K562 (cell line): ENCODE measurements around the gene HLA-B. TPM values are rescaled to one million over a fixed set of nuclear protein-coding genes. Genes with fewer than 3 reads are reported as not detected.

Experiments used
- CREM ChIP-seq: IDR thresholded peaks from 2 replicates; pipeline ENCODE4 v1.6.1; 2014; ENCODE audit warnings: antibody characterized with exemption, low read depth
- EGR1 ChIP-seq: fragments of 450-650 bp; conservative IDR thresholded peaks from 2 replicates; pipeline ENCODE4 v1.6.1; 2017; ENCODE audit warnings: mild to moderate bottlenecking
- GABPA ChIP-seq: fragments of 200-800 bp; sonication (Bioruptor generic); conservative IDR thresholded peaks from 2 replicates; pipeline ENCODE4 v1.6.1; 2016; ENCODE audit warnings: low read depth, missing genetic modification characterization, missing compliant biosample characterization
- HNRNPLL ChIP-seq: fragments of 200-400 bp; formaldehyde crosslinking; IDR thresholded peaks from 2 replicates; pipeline ENCODE4 v1.6.1; 2017; ENCODE audit warnings: low read length, low read depth, mild to moderate bottlenecking; ENCODE audit not compliant: poor library complexity, severe bottlenecking
- MTA3 ChIP-seq: fragments of 450-650 bp; formaldehyde crosslinking; IDR thresholded peaks from 2 replicates; pipeline ENCODE4 v1.6.1; 2017; ENCODE audit warnings: mild to moderate bottlenecking, borderline replicate concordance
- NBN ChIP-seq: fragments of 450-650 bp; IDR thresholded peaks from 2 replicates; pipeline ENCODE4 v1.6.1; 2016; ENCODE audit warnings: low read depth, mild to moderate bottlenecking
- TAL1 ChIP-seq: fragments of 450-650 bp; IDR thresholded peaks from 2 replicates; pipeline ENCODE4 v1.6.1; 2016; ENCODE audit warnings: mild to moderate bottlenecking
- ZNF23 ChIP-seq: fragments of 250-450 bp; sonication (Bioruptor Pico); IDR thresholded peaks from 2 replicates; pipeline ENCODE4 v1.4.0; 2020; ENCODE audit warnings: mild to moderate bottlenecking
- ZNF354B ChIP-seq: fragments of 250-450 bp; sonication (Bioruptor Pico); IDR thresholded peaks from 2 replicates; pipeline ENCODE4 v1.4.0; 2020
- ZNF699 ChIP-seq: fragments of 250-450 bp; sonication (Bioruptor Pico); IDR thresholded peaks from 2 replicates; pipeline ENCODE4 v1.8.0; 2021; ENCODE audit warnings: mild to moderate bottlenecking, moderate library complexity; ENCODE audit not compliant: insufficient replicate concordance
- polyA plus RNA-seq, 8 experiments: library from polyadenylated mRNA; depleted of rRNA in 4 of 8; stranded (reverse) in 5 of 8; unstranded in 3 of 8; fragments of >200 nt; fragmentation: Nextera tagmentation in 2 of 8; fragmentation: Illumina TruSeq in 1 of 8; extraction: Ambion mirVana in 2 of 8; extraction: Trizol in 1 of 8; gene quantifications; 2 replicates each; pipeline versions ENCODE4 v1.2.1 to v1.2.3, GENCODE V29; 2011 to 2014; ENCODE audit warnings: inconsistent platforms in 1 of 8, missing spikeins in 1 of 8
- total RNA-seq, 7 experiments: library from RNA; depleted of rRNA in 6 of 7; stranded (reverse); fragments of >200 nt in 6 of 7; fragmentation: Illumina TruSeq in 2 of 7; extraction: Trizol in 2 of 7; gene quantifications; 2 replicates each; pipeline versions ENCODE4 v1.2.1 to v1.2.3, GENCODE V29; 2011 to 2021; ENCODE audit warnings: low replicate concordance in 1 of 7
- TF ChIP-seq, protein P1 (sequence below), 2 experiments: fragments of 450-650 bp in 1 of 2; sonication (generic) in 1 of 2; formaldehyde crosslinking in 1 of 2; IDR thresholded peaks; 2 replicates each; pipeline versions ENCODE4 v1.7.1 to v1.9.0; 2016 to 2022; ENCODE audit warnings: inconsistent platforms in 1 of 2, mild to moderate bottlenecking in 1 of 2, missing genetic modification reagents in 1 of 2
- TF ChIP-seq, protein P2 (sequence below), 2 experiments: IDR thresholded peaks; 2 replicates each; pipeline ENCODE4 v1.6.1; 2011; ENCODE audit warnings: borderline replicate concordance in 1 of 2, control low read depth in 1 of 2, low read depth in 1 of 2, low read length in 1 of 2, mild to moderate bottlenecking in 1 of 2, mixed read lengths in 1 of 2, moderate library complexity in 1 of 2; ENCODE audit not compliant: insufficient read depth in 1 of 2, insufficient read length in 1 of 2, poor library complexity in 1 of 2, severe bottlenecking in 1 of 2; ENCODE audit errors: extremely low read depth in 1 of 2
- TF ChIP-seq, protein P3 (sequence below): fragments of 450-650 bp; IDR thresholded peaks from 2 replicates; pipeline ENCODE4 v1.6.1; 2014; ENCODE audit warnings: low read depth, mild to moderate bottlenecking, moderate library complexity, borderline replicate concordance

The HLA-B gene
- total and polyA plus RNA-seq, 9 of the 15 experiments (the other 6 are each of a cell fraction or from before 2014, with no cell fraction given), result 0.07 to 9.7 (median 0.65) TPM; not detected in 2

DNA sequence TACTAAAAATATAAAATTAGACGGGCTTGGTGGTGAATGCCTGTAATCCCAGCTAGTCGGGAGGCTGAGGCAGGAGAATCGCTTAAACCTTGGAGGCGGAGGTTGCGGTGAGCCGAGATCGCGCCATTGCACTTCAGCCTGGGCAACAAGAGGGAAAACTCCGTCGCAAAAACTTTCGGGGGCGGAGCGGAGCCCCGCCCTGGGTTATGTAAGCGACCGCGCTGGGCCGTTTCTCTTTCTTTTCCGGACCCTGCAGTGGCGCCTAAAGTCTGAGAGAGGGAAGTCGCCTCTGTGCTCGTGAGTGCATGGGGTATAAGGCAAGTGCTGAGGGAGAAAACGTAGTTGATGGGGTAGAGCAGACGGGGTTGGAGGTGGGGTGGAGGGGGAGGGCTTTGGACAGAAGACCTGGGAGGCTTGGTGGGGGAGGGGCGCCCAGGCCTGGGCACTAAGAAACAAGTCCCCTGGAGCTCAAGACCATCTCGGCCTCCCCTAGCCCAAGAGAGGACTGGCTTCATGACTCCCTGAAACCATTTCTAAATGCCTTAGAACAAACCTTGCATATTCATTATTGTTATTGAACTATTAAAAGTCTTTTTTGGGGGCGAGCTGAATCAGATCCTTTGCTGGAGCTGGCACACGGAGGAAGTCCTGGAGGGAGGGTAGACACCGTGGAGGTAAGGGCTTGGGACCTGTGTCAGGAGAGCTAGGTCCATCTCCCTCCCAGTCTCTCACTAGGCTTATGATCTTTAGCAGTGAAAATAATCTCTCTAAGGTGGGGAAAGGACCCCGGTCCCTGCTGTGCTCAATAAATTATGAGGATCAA, 43.7 kb upstream of the HLA-B start (continued):
- TF ChIP-seq, protein P1, sequence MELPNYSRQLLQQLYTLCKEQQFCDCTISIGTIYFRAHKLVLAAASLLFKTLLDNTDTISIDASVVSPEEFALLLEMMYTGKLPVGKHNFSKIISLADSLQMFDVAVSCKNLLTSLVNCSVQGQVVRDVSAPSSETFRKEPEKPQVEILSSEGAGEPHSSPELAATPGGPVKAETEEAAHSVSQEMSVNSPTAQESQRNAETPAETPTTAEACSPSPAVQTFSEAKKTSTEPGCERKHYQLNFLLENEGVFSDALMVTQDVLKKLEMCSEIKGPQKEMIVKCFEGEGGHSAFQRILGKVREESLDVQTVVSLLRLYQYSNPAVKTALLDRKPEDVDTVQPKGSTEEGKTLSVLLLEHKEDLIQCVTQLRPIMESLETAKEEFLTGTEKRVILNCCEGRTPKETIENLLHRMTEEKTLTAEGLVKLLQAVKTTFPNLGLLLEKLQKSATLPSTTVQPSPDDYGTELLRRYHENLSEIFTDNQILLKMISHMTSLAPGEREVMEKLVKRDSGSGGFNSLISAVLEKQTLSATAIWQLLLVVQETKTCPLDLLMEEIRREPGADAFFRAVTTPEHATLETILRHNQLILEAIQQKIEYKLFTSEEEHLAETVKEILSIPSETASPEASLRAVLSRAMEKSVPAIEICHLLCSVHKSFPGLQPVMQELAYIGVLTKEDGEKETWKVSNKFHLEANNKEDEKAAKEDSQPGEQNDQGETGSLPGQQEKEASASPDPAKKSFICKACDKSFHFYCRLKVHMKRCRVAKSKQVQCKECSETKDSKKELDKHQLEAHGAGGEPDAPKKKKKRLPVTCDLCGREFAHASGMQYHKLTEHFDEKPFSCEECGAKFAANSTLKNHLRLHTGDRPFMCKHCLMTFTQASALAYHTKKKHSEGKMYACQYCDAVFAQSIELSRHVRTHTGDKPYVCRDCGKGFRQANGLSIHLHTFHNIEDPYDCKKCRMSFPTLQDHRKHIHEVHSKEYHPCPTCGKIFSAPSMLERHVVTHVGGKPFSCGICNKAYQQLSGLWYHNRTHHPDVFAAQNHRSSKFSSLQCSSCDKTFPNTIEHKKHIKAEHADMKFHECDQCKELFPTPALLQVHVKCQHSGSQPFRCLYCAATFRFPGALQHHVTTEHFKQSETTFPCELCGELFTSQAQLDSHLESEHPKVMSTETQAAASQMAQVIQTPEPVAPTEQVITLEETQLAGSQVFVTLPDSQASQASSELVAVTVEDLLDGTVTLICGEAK (IDR thresholded peaks at IDR 0.05), result 0 out of 2 replicates have a peak, but pooled peaks have one; percentile 8
- TF ChIP-seq, protein P1 (CRISPR knock-in tag; IDR thresholded peaks at IDR 0.05), result no peak
- TF ChIP-seq NBN (peak; percentile 72; the same call in 1 of the 2 replicates), ZNF23 (CRISPR knock-in tag) (no peak), EGR1 (peak; percentile 73), MTA3 (peak; percentile 52; the same call in 1 of the 2 replicates), GABPA (no peak), ZNF354B (CRISPR knock-in tag) (no peak), TAL1 (no peak), CREM (no peak), HNRNPLL (peak; percentile 52), ZNF699 (no peak)
- TF ChIP-seq, protein P2, sequence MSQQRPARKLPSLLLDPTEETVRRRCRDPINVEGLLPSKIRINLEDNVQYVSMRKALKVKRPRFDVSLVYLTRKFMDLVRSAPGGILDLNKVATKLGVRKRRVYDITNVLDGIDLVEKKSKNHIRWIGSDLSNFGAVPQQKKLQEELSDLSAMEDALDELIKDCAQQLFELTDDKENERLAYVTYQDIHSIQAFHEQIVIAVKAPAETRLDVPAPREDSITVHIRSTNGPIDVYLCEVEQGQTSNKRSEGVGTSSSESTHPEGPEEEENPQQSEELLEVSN (IDR thresholded peaks at IDR 0.05; ENCODE audit: borderline replicate concordance in 1 of 2, extremely low read depth in 1 of 2, insufficient read depth in 1 of 2, insufficient read length in 1 of 2, low read depth in 1 of 2, low read length in 1 of 2, poor library complexity in 1 of 2, severe bottlenecking in 1 of 2), result peak in 1 of 2 experiments; percentile 67
- TF ChIP-seq, protein P3, sequence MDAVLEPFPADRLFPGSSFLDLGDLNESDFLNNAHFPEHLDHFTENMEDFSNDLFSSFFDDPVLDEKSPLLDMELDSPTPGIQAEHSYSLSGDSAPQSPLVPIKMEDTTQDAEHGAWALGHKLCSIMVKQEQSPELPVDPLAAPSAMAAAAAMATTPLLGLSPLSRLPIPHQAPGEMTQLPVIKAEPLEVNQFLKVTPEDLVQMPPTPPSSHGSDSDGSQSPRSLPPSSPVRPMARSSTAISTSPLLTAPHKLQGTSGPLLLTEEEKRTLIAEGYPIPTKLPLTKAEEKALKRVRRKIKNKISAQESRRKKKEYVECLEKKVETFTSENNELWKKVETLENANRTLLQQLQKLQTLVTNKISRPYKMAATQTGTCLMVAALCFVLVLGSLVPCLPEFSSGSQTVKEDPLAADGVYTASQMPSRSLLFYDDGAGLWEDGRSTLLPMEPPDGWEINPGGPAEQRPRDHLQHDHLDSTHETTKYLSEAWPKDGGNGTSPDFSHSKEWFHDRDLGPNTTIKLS, result no peak
